Heart left ventricle (tissue), 16 donors: Measurements from ENCODE around the gene RNF43. TPM values are rescaled to one million over a fixed set of nuclear protein-coding genes. Genes with fewer than 3 reads are reported as not detected.

Source experiments
- ATAC-seq, 4 donors: fragments of 200-7000 bp; cut with Tn5 transposase; one replicate each; pipeline ENCODE4 v1.9.1; 2020 to 2022; ENCODE audit warnings: moderate library complexity in 4 of 4, mild to moderate bottlenecking in 3 of 4, moderate number of reproducible peaks in 1 of 4
- DNase-seq, 5 donors: peaks; one replicate each; pipeline ENCODE4 v3.0.0-alpha.2; 2020
- H3K27ac ChIP-seq, 12 donors: fragments of 200-600 bp; sonication (generic) in 4 of 12; one replicate each; pipeline versions ENCODE4 v1.5.0 to v1.8.0; 2016 to 2022; ENCODE audit warnings: mild to moderate bottlenecking in 2 of 12
- H3K27me3 ChIP-seq, 9 donors: fragments of 200-600 bp; sonication (generic) in 2 of 9; one replicate each; pipeline versions ENCODE4 v1.5.1 to v1.8.0; 2016 to 2022; ENCODE audit warnings: mild to moderate bottlenecking in 3 of 9
- H3K36me3 ChIP-seq, 9 donors: fragments of 200-600 bp; sonication (generic) in 2 of 9; one replicate each; pipeline versions ENCODE4 v1.5.0 to v1.8.0; 2018 to 2022; ENCODE audit warnings: mild to moderate bottlenecking in 2 of 9
- H3K4me1 ChIP-seq, 12 donors: fragments of 200-600 bp; sonication (generic) in 4 of 12; one replicate each; pipeline versions ENCODE4 v1.5.0 to v1.8.0; 2016 to 2022; ENCODE audit warnings: mild to moderate bottlenecking in 3 of 12
- H3K4me3 ChIP-seq, 12 donors: fragments of 200-600 bp; sonication (generic) in 4 of 12; one replicate each; pipeline versions ENCODE4 v1.5.0 to v1.8.0; 2017 to 2022; ENCODE audit warnings: mild to moderate bottlenecking in 9 of 12, moderate library complexity in 4 of 12
- H3K9me3 ChIP-seq, 12 donors: fragments of 200-600 bp; sonication (generic) in 4 of 12; one replicate each; pipeline versions ENCODE4 v1.5.0 to v1.8.0; 2016 to 2022; ENCODE audit warnings: mild to moderate bottlenecking in 1 of 12
- CTCF ChIP-seq, 12 donors: fragments of 200-600 bp; sonication (generic) in 4 of 12; IDR thresholded peaks; one replicate each; pipeline versions ENCODE4 v1.5.0 to v1.8.0; 2018 to 2022; ENCODE audit warnings: antibody characterized with exemption in 12 of 12, mild to moderate bottlenecking in 5 of 12
- POLR2A ChIP-seq, 2 donors: fragments of 450-650 bp; IDR thresholded peaks; one replicate each; pipeline ENCODE4 v1.6.1; 2017; ENCODE audit warnings: antibody characterized with exemption in 2 of 2, mild to moderate bottlenecking in 2 of 2, moderate library complexity in 2 of 2
- WGBS, 4 donors: extraction: QIAGEN DNeasy Blood & Tissue Kit in 2 of 4; methylation state at CpG; one replicate each; pipeline versions ENCODE4 v1.1.5 to v1.1.7; 2013 to 2018; 5-methylcytosine and 5-hydroxymethylcytosine counted together
- intact Hi-C, 10 donors: fragments of 100-400 bp; cut with DNase I; formaldehyde crosslinking; loops; one replicate each; pipeline versions ENCODE4 v1.11.1 to v1.14.2; 2022
- polyA plus RNA-seq, 2 donors: library from polyadenylated mRNA; stranded (reverse); fragments of 200-250 nt; gene quantifications; one replicate each; pipeline ENCODE4 v1.2.3, GENCODE V29; 2013
- total RNA-seq, 9 donors: library from RNA; depleted of rRNA in 2 of 9; stranded (reverse); fragments of >200 nt in 2 of 9; fragmentation: NEBNext Ultra II Directional in 3 of 9; extraction: Animal tissue kit (Norgen Biotek cat#: 25700) in 3 of 9; gene quantifications; one replicate each; pipeline versions ENCODE4 v1.1.0 to v1.2.4, GENCODE V29; 2016 to 2023
- donor health status: ischemic (EF 13 %, LVEDD 7.1; RV severe dilation, severe dysfunction).
- donor health status: healthy with polysubstance abuse.
- donor health status: DM: no; HTN: yes; CAD: no.
- donor health status: DM: no; HTN: no; CAD: no.
- donor health status: ischemic (EF 25% LVEDD 6.9; RV normal size, moderate dysfunction).
- donor health status: ischemic (EF 25% LVEDD 5.7; RV mildly dilated, moderate dysfunction).
- donor health status: healthy.
- donor health status: DM: yes; HTN: yes; CAD: no.
- donor health status: ischemic (EF 35%, LVEDD 5.7; RV mildly dilated, moderate dysfunction).
- donor health status: nonischemic (EF 11% LVEDD 7.7; RV severe dilation, severe dysfunction).
- donor health status: DM: yes; HTN: yes; CAD: no.
- donor health status: PGD.
- donor health status: ischemic (EF 29% LVEDD 5.4; RV normal size, mild dysfunction).
- donor health status: nonischemic (EF 23%, LVEDD 6.1; RV moderate dilation, normal function).

The RNF43 gene
- total and polyA plus RNA-seq, 11 donors: 1.9 to 7.5 (median 4.9) TPM

GRCh38 chr17:58432806-58433573 lies 15.7 kb upstream of the RNF43 start:
- intact Hi-C loops: no loop called here
- TF ChIP-seq POLR2A (IDR thresholded peaks at IDR 0.05) (no peak), CTCF (IDR thresholded peaks at IDR 0.05) (no peak)
- 81 to 84% (median 82%) methylated on average over 7 of the region's 7 CpGs for WGBS, 4 donors

GRCh38 chr17:58427807-58428206 lies 10.5 kb upstream of the RNF43 start:
- 85 to 94% (median 89%) methylated on average over 3 of the region's 3 CpGs for WGBS, 4 donors
- intact Hi-C loops: loop anchor here in 1 of 10 donors (2.0 kb wide), 1 partner anchor 15 kb away; no protein-coding TSS in a partner anchor
- no peak for DNase-seq
- Histone ChIP-seq H3K9me3 (no peaks in the 10 kb centered on the region), H3K27ac (no peak overlapping the region), H3K36me3 (no peaks in the 10 kb centered on the region), H3K4me3 (no peak overlapping the region), H3K27me3 (peaks cover 0 to 11% (median 0%) of the 10 kb centered on the region in 9 donors), H3K4me1 (no peaks in the 10 kb centered on the region)
- ATAC-seq: no peak
- no peak for TF ChIP-seq POLR2A (IDR thresholded peaks at IDR 0.05)
- TF ChIP-seq CTCF (IDR thresholded peaks at IDR 0.05): no peak

More at GRCh38 chr17:58432806-58433573, 15.7 kb upstream of the RNF43 start:
- Histone ChIP-seq H3K27ac (no peak overlapping the region), H3K36me3 (no peaks in the 10 kb centered on the region), H3K27me3 (peaks cover 0 to 13% (median 3%) of the 10 kb centered on the region in 9 donors), H3K9me3 (no peaks in the 10 kb centered on the region), H3K4me1 (no peaks in the 10 kb centered on the region), H3K4me3 (no peak overlapping the region)
- DNase-seq: no peak
- ATAC-seq: no peak

- H3K4me3 ChIP-seq: no peak overlapping the region
- peaks cover 0 to 37% (median 0%) of the 10 kb centered on the region in 9 donors for H3K27me3 ChIP-seq
- H3K27ac ChIP-seq: no peak overlapping the region
- no peaks in the 10 kb centered on the region for H3K36me3 ChIP-seq
- intact Hi-C loops: no loop called here
- no peak for DNase-seq
- ATAC-seq: no peak
- H3K4me1 ChIP-seq: peaks cover 0 to 8% (median 0%) of the 10 kb centered on the region in 12 donors
- H3K9me3 ChIP-seq: no peaks in the 10 kb centered on the region
- TF ChIP-seq POLR2A (IDR thresholded peaks at IDR 0.05) (no peak), CTCF (IDR thresholded peaks at IDR 0.05) (no peak)
- 50 to 54% (median 51%) methylated on average over 1 of the region's 1 CpG for WGBS, 4 donors
These were observed 4.4 kb upstream of the RNF43 start for GRCh38 chr17:58421711-58422110.

DNA sequence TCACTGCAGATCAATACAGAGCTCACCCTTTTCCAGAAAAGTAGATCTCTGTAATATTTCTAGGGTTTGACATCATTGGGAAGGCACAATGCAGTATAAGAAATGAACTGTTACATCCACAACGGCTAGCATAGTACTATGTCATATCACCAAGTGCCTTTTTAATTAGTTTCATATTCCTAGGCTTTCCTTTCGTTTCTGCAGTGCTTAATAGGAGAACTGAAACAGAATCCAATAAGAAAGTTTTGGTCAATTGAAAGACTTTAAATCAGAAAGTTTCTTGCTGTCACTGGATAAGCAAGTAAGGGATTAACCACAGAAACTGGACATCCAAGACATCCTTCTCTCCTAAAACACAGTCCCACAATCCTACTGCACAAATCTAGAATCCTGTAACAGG lies 3.5 kb upstream of the RNF43 start:
- Histone ChIP-seq H3K27ac (no peak overlapping the region), H3K4me1 (peaks cover 0 to 8% (median 0%) of the 10 kb centered on the region in 12 donors), H3K9me3 (no peaks in the 10 kb centered on the region), H3K27me3 (peaks cover 0 to 37% (median 0%) of the 10 kb centered on the region in 9 donors), H3K4me3 (no peak overlapping the region), H3K36me3 (no peaks in the 10 kb centered on the region)
- intact Hi-C loops: no loop called here
- DNase-seq (no peak), ATAC-seq (no peak)
- TF ChIP-seq POLR2A (IDR thresholded peaks at IDR 0.05): no peak
- TF ChIP-seq CTCF (IDR thresholded peaks at IDR 0.05): no peak
- WGBS, 4 donors: 68 to 74% (median 71%) methylated on average over 2 of the region's 2 CpGs
